Heart left ventricle (tissue), 16 donors: Measurements from ENCODE around the gene ELMO2. TPM values are rescaled to one million over a fixed set of nuclear protein-coding genes. Genes with fewer than 3 reads are reported as not detected.

ENCODE experiments used
- ATAC-seq, 4 donors: fragments of 200-7000 bp; cut with Tn5 transposase; one replicate each; pipeline ENCODE4 v1.9.1; 2020 to 2022; ENCODE audit warnings: moderate library complexity in 4 of 4, mild to moderate bottlenecking in 3 of 4, moderate number of reproducible peaks in 1 of 4
- DNase-seq, 5 donors: peaks; one replicate each; pipeline ENCODE4 v3.0.0-alpha.2; 2020
- H3K27ac ChIP-seq, 12 donors: fragments of 200-600 bp; sonication (generic) in 4 of 12; one replicate each; pipeline versions ENCODE4 v1.5.0 to v1.8.0; 2016 to 2022; ENCODE audit warnings: mild to moderate bottlenecking in 2 of 12
- H3K27me3 ChIP-seq, 9 donors: fragments of 200-600 bp; sonication (generic) in 2 of 9; one replicate each; pipeline versions ENCODE4 v1.5.1 to v1.8.0; 2016 to 2022; ENCODE audit warnings: mild to moderate bottlenecking in 3 of 9
- H3K36me3 ChIP-seq, 9 donors: fragments of 200-600 bp; sonication (generic) in 2 of 9; one replicate each; pipeline versions ENCODE4 v1.5.0 to v1.8.0; 2018 to 2022; ENCODE audit warnings: mild to moderate bottlenecking in 2 of 9
- H3K4me1 ChIP-seq, 12 donors: fragments of 200-600 bp; sonication (generic) in 4 of 12; one replicate each; pipeline versions ENCODE4 v1.5.0 to v1.8.0; 2016 to 2022; ENCODE audit warnings: mild to moderate bottlenecking in 3 of 12
- H3K4me3 ChIP-seq, 12 donors: fragments of 200-600 bp; sonication (generic) in 4 of 12; one replicate each; pipeline versions ENCODE4 v1.5.0 to v1.8.0; 2017 to 2022; ENCODE audit warnings: mild to moderate bottlenecking in 9 of 12, moderate library complexity in 4 of 12
- H3K9me3 ChIP-seq, 12 donors: fragments of 200-600 bp; sonication (generic) in 4 of 12; one replicate each; pipeline versions ENCODE4 v1.5.0 to v1.8.0; 2016 to 2022; ENCODE audit warnings: mild to moderate bottlenecking in 1 of 12
- CTCF ChIP-seq, 12 donors: fragments of 200-600 bp; sonication (generic) in 4 of 12; IDR thresholded peaks; one replicate each; pipeline versions ENCODE4 v1.5.0 to v1.8.0; 2018 to 2022; ENCODE audit warnings: antibody characterized with exemption in 12 of 12, mild to moderate bottlenecking in 5 of 12
- POLR2A ChIP-seq, 2 donors: fragments of 450-650 bp; IDR thresholded peaks; one replicate each; pipeline ENCODE4 v1.6.1; 2017; ENCODE audit warnings: antibody characterized with exemption in 2 of 2, mild to moderate bottlenecking in 2 of 2, moderate library complexity in 2 of 2
- WGBS, 4 donors: extraction: QIAGEN DNeasy Blood & Tissue Kit in 2 of 4; methylation state at CpG; one replicate each; pipeline versions ENCODE4 v1.1.5 to v1.1.7; 2013 to 2018; 5-methylcytosine and 5-hydroxymethylcytosine counted together
- intact Hi-C, 10 donors: fragments of 100-400 bp; cut with DNase I; formaldehyde crosslinking; loops; one replicate each; pipeline versions ENCODE4 v1.11.1 to v1.14.2; 2022
- polyA plus RNA-seq, 2 donors: library from polyadenylated mRNA; stranded (reverse); fragments of 200-250 nt; gene quantifications; one replicate each; pipeline ENCODE4 v1.2.3, GENCODE V29; 2013
- total RNA-seq, 9 donors: library from RNA; depleted of rRNA in 2 of 9; stranded (reverse); fragments of >200 nt in 2 of 9; fragmentation: NEBNext Ultra II Directional in 3 of 9; extraction: Animal tissue kit (Norgen Biotek cat#: 25700) in 3 of 9; gene quantifications; one replicate each; pipeline versions ENCODE4 v1.1.0 to v1.2.4, GENCODE V29; 2016 to 2023
- donor health status: ischemic (EF 13 %, LVEDD 7.1; RV severe dilation, severe dysfunction).
- donor health status: healthy with polysubstance abuse.
- donor health status: DM: no; HTN: yes; CAD: no.
- donor health status: DM: no; HTN: no; CAD: no.
- donor health status: ischemic (EF 25% LVEDD 6.9; RV normal size, moderate dysfunction).
- donor health status: ischemic (EF 25% LVEDD 5.7; RV mildly dilated, moderate dysfunction).
- donor health status: healthy.
- donor health status: DM: yes; HTN: yes; CAD: no.
- donor health status: ischemic (EF 35%, LVEDD 5.7; RV mildly dilated, moderate dysfunction).
- donor health status: nonischemic (EF 11% LVEDD 7.7; RV severe dilation, severe dysfunction).
- donor health status: DM: yes; HTN: yes; CAD: no.
- donor health status: PGD.
- donor health status: ischemic (EF 29% LVEDD 5.4; RV normal size, mild dysfunction).
- donor health status: nonischemic (EF 23%, LVEDD 6.1; RV moderate dilation, normal function).

Gene ELMO2
- total and polyA plus RNA-seq, 11 donors, result 14.6 to 57.5 (median 33.6) TPM

- H3K36me3 ChIP-seq, result no peaks in the 10 kb centered on the region
- peaks cover 0 to 5% (median 0%) of the 10 kb centered on the region in 12 donors for H3K9me3 ChIP-seq
- TF ChIP-seq POLR2A (IDR thresholded peaks at IDR 0.05) (no peak), CTCF (IDR thresholded peaks at IDR 0.05) (no peak)
- no peak for ATAC-seq
- DNase-seq, result no peak
- no peaks in the 10 kb centered on the region for H3K4me1 ChIP-seq
- no peak overlapping the region for H3K4me3 ChIP-seq
- H3K27ac ChIP-seq, result no peak overlapping the region
- WGBS, 4 donors, result 61 to 72% (median 69%) methylated on average over 3 of the region's 3 CpGs
- peaks cover 0 to 13% (median 0%) of the 10 kb centered on the region in 9 donors for H3K27me3 ChIP-seq
- intact Hi-C loops, result no loop called here
These were observed 10.0 kb upstream of the ELMO2 start for GRCh38 chr20:46416421-46416820.

- Histone ChIP-seq H3K27ac (no peak overlapping the region), H3K4me1 (peaks cover 0 to 1% (median 0%) of the 10 kb centered on the region in 12 donors), H3K9me3 (peaks cover 0 to 5% (median 0%) of the 10 kb centered on the region in 12 donors), H3K4me3 (no peak overlapping the region), H3K27me3 (peaks cover 0 to 13% (median 0%) of the 10 kb centered on the region in 9 donors), H3K36me3 (no peaks in the 10 kb centered on the region)
- TF ChIP-seq POLR2A (IDR thresholded peaks at IDR 0.05) (no peak), CTCF (IDR thresholded peaks at IDR 0.05) (no peak)
- intact Hi-C loops, result no loop called here
- whole genome bisulfite sequencing, 4 donors, result 71 to 83% (median 74%) methylated on average over 3 of the region's 3 CpGs
- DNase-seq (no peak), ATAC-seq (no peak)
These were observed 9.4 kb upstream of the ELMO2 start for GRCh38 chr20:46415773-46416172.

- Histone ChIP-seq H3K27me3 (peaks cover 0 to 13% (median 0%) of the 10 kb centered on the region in 9 donors), H3K4me1 (peaks cover 0 to 8% (median 0%) of the 10 kb centered on the region in 12 donors), H3K4me3 (no peak overlapping the region), H3K27ac (no peak overlapping the region), H3K36me3 (no peaks in the 10 kb centered on the region), H3K9me3 (peaks cover 0 to 5% (median 0%) of the 10 kb centered on the region in 12 donors)
- TF ChIP-seq CTCF (IDR thresholded peaks at IDR 0.05) (no peak), POLR2A (IDR thresholded peaks at IDR 0.05) (no peak)
- WGBS, 4 donors, result 78 to 86% (median 82%) methylated on average over 5 of the region's 5 CpGs
- intact Hi-C loops, result no loop called here
- ATAC-seq, result no peak
- DNase-seq, result no peak
These were observed 8.2 kb upstream of the ELMO2 start for GRCh38 chr20:46414608-46415007.

GRCh38 chr20:46411637-46412036 lies 5.2 kb upstream of the ELMO2 start:
- Histone ChIP-seq H3K27ac (no peak overlapping the region), H3K36me3 (no peaks in the 10 kb centered on the region), H3K27me3 (peaks cover 0 to 13% (median 0%) of the 10 kb centered on the region in 9 donors), H3K9me3 (no peaks in the 10 kb centered on the region), H3K4me1 (peaks cover 0 to 18% (median 7%) of the 10 kb centered on the region in 12 donors), H3K4me3 (no peak overlapping the region)
- no peak for ATAC-seq
- WGBS, 4 donors, result 67 to 84% (median 81%) methylated on average over 3 of the region's 3 CpGs
- no peak for TF ChIP-seq POLR2A (IDR thresholded peaks at IDR 0.05)
- no peak for TF ChIP-seq CTCF (IDR thresholded peaks at IDR 0.05)
- no peak for DNase-seq
- intact Hi-C loops, result loop anchor here in 1 of 10 donors (2.0 kb wide), 1 partner anchor 279 kb away; no protein-coding TSS in a partner anchor
